ENCODE results near the gene TRAP1.
A peak's percentile ranks its signal among the peaks of the same experiment; 100 is the strongest.

GRCh38 chr16:3690470-3690928 is 26.8 kb downstream of the TRAP1 start:
- TF ChIP-seq CTCF (IDR thresholded peaks at IDR 0.05; ENCODE audit: poor library complexity) (peak; percentile 95), EZH2phosphoT487 (IDR thresholded peaks at IDR 0.05; ENCODE audit: low read depth, severe bottlenecking, unreplicated experiment) (no peak)

Measured in hepatocyte (in vitro differentiated cells).